Neural cell (in vitro differentiated cells): ENCODE results near the gene KHSRP. TPM values are rescaled to one million over a fixed set of nuclear protein-coding genes. Genes with fewer than 3 reads are reported as not detected.

Experiments used
- H2AFZ ChIP-seq: fragments of 200-600, 300-800 bp; sonication (generic), shearing (Covaris generic); 2 replicates; pipeline ENCODE4 v1.6.0; 2014; ENCODE audit warnings: low read depth, mild to moderate bottlenecking, antibody characterized with exemption, low read length, moderate library complexity
- H3F3A ChIP-seq: fragments of 200-600 bp; shearing (Covaris generic); 2 replicates; pipeline ENCODE4 v1.6.1; 2016; ENCODE audit warnings: mild to moderate bottlenecking, moderate library complexity, mixed read lengths, antibody characterized with exemption, low read length; ENCODE audit not compliant: insufficient read depth, poor library complexity, severe bottlenecking
- H3K27ac ChIP-seq: fragments of 200-600, 300-800 bp; sonication (generic), shearing (Covaris generic); 2 replicates; pipeline ENCODE4 v1.5.1; 2014; ENCODE audit warnings: mild to moderate bottlenecking, low read length, moderate library complexity
- H3K27me3 ChIP-seq: fragments of 300-800, 200-600 bp; sonication (generic), shearing (Covaris generic); 2 replicates; pipeline ENCODE4 v1.6.0; 2014; ENCODE audit warnings: mild to moderate bottlenecking, low read depth, low read length, moderate library complexity; ENCODE audit not compliant: insufficient read depth
- H3K36me3 ChIP-seq: fragments of 300-800, 200-600 bp; sonication (generic), shearing (Covaris generic); 2 replicates; pipeline ENCODE4 v1.5.1; 2014; ENCODE audit warnings: mild to moderate bottlenecking, antibody characterized with exemption, low read length, moderate library complexity; ENCODE audit not compliant: insufficient read depth
- H3K4me2 ChIP-seq: fragments of 300-800, 200-600 bp; sonication (generic), shearing (Covaris generic); 2 replicates; pipeline ENCODE4 v1.6.0; 2014; ENCODE audit warnings: mild to moderate bottlenecking, low read length
- H3K4me3 ChIP-seq: fragments of 300-800, 200-600 bp; sonication (generic), shearing (Covaris generic); 2 replicates; pipeline ENCODE4 v1.5.1; 2014; ENCODE audit warnings: mild to moderate bottlenecking, low read length, moderate library complexity
- H3K79me2 ChIP-seq: fragments of 200-600 bp; shearing (Covaris generic); replicated peaks from 2 replicates; pipeline ENCODE4 v1.6.0; 2014; ENCODE audit warnings: mild to moderate bottlenecking, low read length, moderate library complexity; ENCODE audit not compliant: insufficient read depth
- H3K9ac ChIP-seq: fragments of 300-800, 200-600 bp; sonication (generic), shearing (Covaris generic); 2 replicates; pipeline ENCODE4 v1.6.1; 2016; ENCODE audit warnings: mild to moderate bottlenecking, low read length, mixed read lengths
- H3K9me2 ChIP-seq: fragments of 200-600 bp; shearing (Covaris generic); 2 replicates; pipeline ENCODE4 v1.6.1; 2016; ENCODE audit warnings: mild to moderate bottlenecking, low read length, mixed read lengths; ENCODE audit not compliant: insufficient read depth
- H3K9me3 ChIP-seq: fragments of 200-600, 300-800 bp; sonication (generic), shearing (Covaris generic); 2 replicates; pipeline ENCODE4 v1.6.1; 2016; ENCODE audit warnings: mild to moderate bottlenecking, mixed run types, low read length, moderate library complexity, mixed read lengths
- H4K20me1 ChIP-seq: fragments of 200-600 bp; shearing (Covaris generic); 2 replicates; pipeline ENCODE4 v1.6.1; 2016; ENCODE audit warnings: mild to moderate bottlenecking, mixed run types; ENCODE audit not compliant: insufficient read depth
- CTCF ChIP-seq: fragments of 450-650 bp; IDR thresholded peaks from 2 replicates; pipeline ENCODE4 v1.5.1; 2014; ENCODE audit warnings: antibody characterized with exemption, mild to moderate bottlenecking, moderate library complexity; ENCODE audit not compliant: poor library complexity, severe bottlenecking
- EP300 ChIP-seq: fragments of 450-650 bp; conservative IDR thresholded peaks from 2 replicates; pipeline ENCODE4 v1.6.1; 2014; ENCODE audit warnings: antibody characterized with exemption, mild to moderate bottlenecking, moderate library complexity; ENCODE audit not compliant: poor library complexity, severe bottlenecking
- EZH2 ChIP-seq: fragments of 200-600, 300-800 bp; shearing (Covaris generic), sonication (generic); IDR thresholded peaks from 2 replicates; pipeline ENCODE4 v1.6.1; 2014; ENCODE audit warnings: antibody characterized with exemption, low read length, borderline replicate concordance, mild to moderate bottlenecking; ENCODE audit not compliant: insufficient read depth, poor library complexity, severe bottlenecking
- MXI1 ChIP-seq: fragments of 450-650 bp; conservative IDR thresholded peaks from 2 replicates; pipeline ENCODE4 v1.6.1; 2014; ENCODE audit warnings: antibody characterized with exemption, mild to moderate bottlenecking; ENCODE audit not compliant: poor library complexity, severe bottlenecking
- POLR2AphosphoS5 ChIP-seq: IDR thresholded peaks from 2 replicates; pipeline ENCODE4 v1.6.1; 2012
- RAD21 ChIP-seq: fragments of 450-650 bp; conservative IDR thresholded peaks from 2 replicates; pipeline ENCODE4 v1.6.1; 2014; ENCODE audit warnings: antibody characterized with exemption, mild to moderate bottlenecking, moderate library complexity
- REST ChIP-seq: IDR thresholded peaks from 2 replicates; pipeline ENCODE4 v1.6.1; 2012; ENCODE audit warnings: borderline replicate concordance
- SMC3 ChIP-seq: fragments of 450-650 bp; conservative IDR thresholded peaks from 2 replicates; pipeline ENCODE4 v1.6.1; 2014; ENCODE audit warnings: antibody characterized with exemption, mild to moderate bottlenecking, moderate library complexity; ENCODE audit not compliant: poor library complexity
- TAF1 ChIP-seq: IDR thresholded peaks from 2 replicates; pipeline ENCODE4 v1.6.1; 2012; ENCODE audit warnings: low read depth
- polyA plus RNA-seq: library from polyadenylated mRNA; depleted of rRNA; stranded (reverse); fragments of >200 nt; gene quantifications from 2 replicates; pipeline ENCODE4 v1.2.3, GENCODE V29; 2014

Gene KHSRP
- polyA plus RNA-seq, 1 donor from 2014 or later: 33.3 TPM

- Histone ChIP-seq H3K27me3 (no peaks in the 10 kb centered on the region), H3K36me3 (no peaks in the 10 kb centered on the region), H2AFZ (no peak overlapping the region), H3K9me2 (no peaks in the 10 kb centered on the region), H3K9me3 (no peaks in the 10 kb centered on the region), H3K4me2 (no peak overlapping the region), H3K27ac (no peak overlapping the region), H4K20me1 (no peaks in the 10 kb centered on the region), H3K9ac (no peak overlapping the region), H3F3A (no peaks in the 10 kb centered on the region), H3K79me2 (no peaks in the 10 kb centered on the region), H3K4me3 (no peak overlapping the region)
- TF ChIP-seq EZH2 (no peak), TAF1 (no peak), MXI1 (no peak), CTCF (no peak), REST (no peak), SMC3 (no peak), RAD21 (no peak), EP300 (no peak)
Observed at GRCh38 chr19:6448045-6448444, 23.4 kb upstream of the KHSRP start.

GRCh38 chr19:6446452-6446851 is 21.8 kb upstream of the KHSRP start:
- no peaks in the 10 kb centered on the region for H4K20me1 ChIP-seq
- TF ChIP-seq REST (no peak), TAF1 (no peak), RAD21 (no peak), POLR2AphosphoS5 (no peak), EZH2 (no peak), EP300 (no peak), CTCF (no peak), MXI1 (no peak), SMC3 (no peak)
- H3K9ac ChIP-seq: no peak overlapping the region
- no peak overlapping the region for H3K4me3 ChIP-seq
- H3K79me2 ChIP-seq: no peaks in the 10 kb centered on the region
- H3K27ac ChIP-seq: no peak overlapping the region
- no peaks in the 10 kb centered on the region for H3K27me3 ChIP-seq
- H3K36me3 ChIP-seq: no peaks in the 10 kb centered on the region
- no peak overlapping the region for H2AFZ ChIP-seq
- no peak overlapping the region for H3K4me2 ChIP-seq
- H3K9me2 ChIP-seq: no peaks in the 10 kb centered on the region
- H3K9me3 ChIP-seq: no peaks in the 10 kb centered on the region
- H3F3A ChIP-seq: no peaks in the 10 kb centered on the region
